NB4 (cell line): Measurements from ENCODE around the gene DEXI.

Source experiments
- POLR2A ChIP-seq: IDR thresholded peaks from 2 replicates; pipeline ENCODE4 v1.6.1; 2011; ENCODE audit warnings: mild to moderate bottlenecking; ENCODE audit not compliant: insufficient read length; ENCODE audit errors: extremely low read depth
- TF ChIP-seq, protein P1 (sequence below): IDR thresholded peaks from one replicate; pipeline ENCODE4 v1.5.1; 2012; ENCODE audit warnings: low read depth, low read length

DNA sequence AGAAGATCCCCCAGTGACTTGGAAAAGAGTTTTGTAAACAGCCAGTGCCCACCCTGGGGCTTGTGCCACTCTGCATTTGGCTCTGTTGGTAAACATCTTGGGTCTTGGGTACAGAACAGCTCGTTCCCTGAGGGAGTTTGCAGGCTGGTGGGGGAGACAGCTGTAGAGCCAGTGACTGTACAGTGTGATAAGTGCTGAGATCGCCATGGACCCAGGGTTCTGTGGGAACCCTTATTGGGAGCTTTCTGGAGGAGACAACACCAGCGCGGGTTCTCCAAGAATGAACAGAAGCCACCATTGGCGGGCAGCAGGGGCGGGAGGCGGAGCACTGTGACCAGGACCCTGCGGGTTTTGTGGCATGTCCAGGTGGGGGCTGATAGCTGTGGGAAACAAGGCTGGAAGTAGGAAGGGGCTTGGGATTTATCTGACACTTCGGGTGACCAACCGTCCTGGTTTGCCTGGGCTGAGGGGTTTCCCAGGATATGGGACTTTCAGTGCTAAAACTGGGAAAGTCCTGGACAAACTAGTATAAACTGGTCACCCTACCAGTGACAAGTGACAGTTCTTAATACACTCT, 5.0 kb upstream of the DEXI start:
- TF ChIP-seq, protein P1, sequence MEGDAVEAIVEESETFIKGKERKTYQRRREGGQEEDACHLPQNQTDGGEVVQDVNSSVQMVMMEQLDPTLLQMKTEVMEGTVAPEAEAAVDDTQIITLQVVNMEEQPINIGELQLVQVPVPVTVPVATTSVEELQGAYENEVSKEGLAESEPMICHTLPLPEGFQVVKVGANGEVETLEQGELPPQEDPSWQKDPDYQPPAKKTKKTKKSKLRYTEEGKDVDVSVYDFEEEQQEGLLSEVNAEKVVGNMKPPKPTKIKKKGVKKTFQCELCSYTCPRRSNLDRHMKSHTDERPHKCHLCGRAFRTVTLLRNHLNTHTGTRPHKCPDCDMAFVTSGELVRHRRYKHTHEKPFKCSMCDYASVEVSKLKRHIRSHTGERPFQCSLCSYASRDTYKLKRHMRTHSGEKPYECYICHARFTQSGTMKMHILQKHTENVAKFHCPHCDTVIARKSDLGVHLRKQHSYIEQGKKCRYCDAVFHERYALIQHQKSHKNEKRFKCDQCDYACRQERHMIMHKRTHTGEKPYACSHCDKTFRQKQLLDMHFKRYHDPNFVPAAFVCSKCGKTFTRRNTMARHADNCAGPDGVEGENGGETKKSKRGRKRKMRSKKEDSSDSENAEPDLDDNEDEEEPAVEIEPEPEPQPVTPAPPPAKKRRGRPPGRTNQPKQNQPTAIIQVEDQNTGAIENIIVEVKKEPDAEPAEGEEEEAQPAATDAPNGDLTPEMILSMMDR = no peak
- TF ChIP-seq POLR2A = no peak
